ENCODE measurements around the gene PPM1A. TPM values are rescaled to one million over a fixed set of nuclear protein-coding genes. Genes with fewer than 3 reads are reported as not detected.
A peak's percentile ranks its signal among the peaks of the same experiment; 100 is the strongest.

PPM1A gene
- total RNA-seq, 1 experiment from 2014 or later: 41.7 TPM

DNA sequence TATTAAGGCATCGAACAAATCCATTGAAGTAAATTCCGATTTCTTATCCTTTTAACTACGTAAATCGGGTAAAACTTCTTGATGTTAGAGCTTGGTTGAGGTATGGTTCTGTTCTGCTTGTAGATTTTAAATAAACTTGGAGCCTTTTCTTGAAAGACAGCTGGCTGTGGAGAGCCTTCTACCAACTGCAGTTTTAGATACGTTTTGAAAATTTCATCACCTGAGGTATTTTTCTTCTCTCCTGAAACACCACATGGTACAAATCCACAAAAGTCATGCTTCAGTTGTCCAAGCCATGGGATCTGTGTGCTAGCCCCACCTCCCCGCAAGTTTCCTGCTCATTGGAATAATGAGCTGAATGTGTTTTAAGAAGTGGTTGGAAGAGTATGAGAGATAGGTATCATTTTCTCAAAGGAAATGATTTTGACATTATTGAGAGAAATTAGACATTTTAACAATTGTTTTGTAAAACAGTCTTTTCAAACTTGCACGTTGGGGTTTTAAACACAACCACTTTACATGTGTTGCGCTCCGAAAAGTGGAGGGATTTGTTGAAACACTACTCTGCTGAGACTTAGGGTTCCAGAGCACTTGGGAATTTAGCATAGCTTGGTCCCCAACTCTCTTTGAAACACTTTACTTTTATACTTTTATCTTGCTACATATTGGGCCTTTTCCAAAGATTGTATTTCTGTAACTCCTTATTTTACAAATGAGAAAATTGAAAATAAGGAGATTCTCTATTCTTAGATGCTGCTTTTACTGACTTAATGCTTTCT is 1.4 kb downstream of the PPM1A start:
- no peak overlapping the region for H2AFZ ChIP-seq (ENCODE audit: low read length)
- H4K20me1 ChIP-seq (ENCODE audit: control insufficient read depth, insufficient read depth, insufficient read length): no peaks in the 10 kb centered on the region
- peak overlapping the region; percentile 84 for H3K4me2 ChIP-seq (ENCODE audit: insufficient read depth, insufficient read length, low read length)
- H3K23ac ChIP-seq (ENCODE audit: insufficient read length, low read depth, low read length): no peak overlapping the region
- no peak overlapping the region for H3T11ph ChIP-seq (ENCODE audit: low read length)
- no peak overlapping the region for H4K5ac ChIP-seq (ENCODE audit: insufficient read length, low read depth, low read length)
- no peak overlapping the region for H3K56ac ChIP-seq (ENCODE audit: insufficient read length, low read depth, low read length)
- H3K4ac ChIP-seq (ENCODE audit: low read depth, low read length): no peak overlapping the region
- Mint-ChIP-seq H3K27me3 (ENCODE audit: low read depth) (no peaks in the 10 kb centered on the region), H3K4me1 (peaks cover 60 to 64% of the 10 kb centered on the region in 2 experiments), H3K27ac (peak overlapping the region; percentile 62 to 96 (median 94); a peak in 6 of 7 replicates), H3K4me3 (peak overlapping the region; percentile 84 to 90), H3K9me3 (peaks cover 1 to 3% of the 10 kb centered on the region in 2 experiments; a peak in 3 of 5 replicates), H3K36me3 (ENCODE audit: insufficient read depth in 1 of 3, low read depth in 3 of 3) (peaks cover 0 to 2% (median 0%) of the 10 kb centered on the region in 3 experiments; a peak in 3 of 7 replicates)
- H2BK5ac ChIP-seq (ENCODE audit: insufficient read length, low read length): no peak overlapping the region
- H2AK5ac ChIP-seq (ENCODE audit: insufficient read length, low read length): no peak overlapping the region
- H2BK120ac ChIP-seq (ENCODE audit: low read depth, low read length, poor library complexity, severe bottlenecking): no peak overlapping the region
- no peak for DNase-seq
- H3K18ac ChIP-seq (ENCODE audit: insufficient read length, low read depth, low read length): no peak overlapping the region
- no peak overlapping the region for H4K8ac ChIP-seq (replicated peaks; ENCODE audit: insufficient read length, low read depth, low read length)
- no peak overlapping the region for H3K14ac ChIP-seq (ENCODE audit: insufficient read depth, low read length)
- H3K4me1 ChIP-seq (ENCODE audit: insufficient read depth, low read length): peaks cover 5% of the 10 kb centered on the region
- no peaks in the 10 kb centered on the region for H3K79me1 ChIP-seq (ENCODE audit: insufficient read depth, low read depth, low read length, poor library complexity, severe bottlenecking)
- H3K9me3 ChIP-seq (ENCODE audit: control insufficient read depth, low read depth, low read length): no peaks in the 10 kb centered on the region
- H2BK15ac ChIP-seq (ENCODE audit: low read depth, low read length): no peak overlapping the region
- TF ChIP-seq, protein P1, sequence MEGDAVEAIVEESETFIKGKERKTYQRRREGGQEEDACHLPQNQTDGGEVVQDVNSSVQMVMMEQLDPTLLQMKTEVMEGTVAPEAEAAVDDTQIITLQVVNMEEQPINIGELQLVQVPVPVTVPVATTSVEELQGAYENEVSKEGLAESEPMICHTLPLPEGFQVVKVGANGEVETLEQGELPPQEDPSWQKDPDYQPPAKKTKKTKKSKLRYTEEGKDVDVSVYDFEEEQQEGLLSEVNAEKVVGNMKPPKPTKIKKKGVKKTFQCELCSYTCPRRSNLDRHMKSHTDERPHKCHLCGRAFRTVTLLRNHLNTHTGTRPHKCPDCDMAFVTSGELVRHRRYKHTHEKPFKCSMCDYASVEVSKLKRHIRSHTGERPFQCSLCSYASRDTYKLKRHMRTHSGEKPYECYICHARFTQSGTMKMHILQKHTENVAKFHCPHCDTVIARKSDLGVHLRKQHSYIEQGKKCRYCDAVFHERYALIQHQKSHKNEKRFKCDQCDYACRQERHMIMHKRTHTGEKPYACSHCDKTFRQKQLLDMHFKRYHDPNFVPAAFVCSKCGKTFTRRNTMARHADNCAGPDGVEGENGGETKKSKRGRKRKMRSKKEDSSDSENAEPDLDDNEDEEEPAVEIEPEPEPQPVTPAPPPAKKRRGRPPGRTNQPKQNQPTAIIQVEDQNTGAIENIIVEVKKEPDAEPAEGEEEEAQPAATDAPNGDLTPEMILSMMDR (conservative IDR thresholded peaks at IDR 0.05): no peak
- H3K9ac ChIP-seq (ENCODE audit: extremely low read depth, insufficient read length, low read length): peak overlapping the region; percentile 51
- no CpG with 5 or more reads among the region's 9 CpGs for WGBS (ENCODE audit: extremely low coverage, insufficient read length, low lambda C conversion rate)
- peaks cover 12% of the 10 kb centered on the region for H3K23me2 ChIP-seq (ENCODE audit: insufficient read length, low read depth, low read length, poor library complexity, severe bottlenecking)
- no peak overlapping the region for H2BK12ac ChIP-seq (ENCODE audit: insufficient read length, low read depth, low read length)
- peaks cover 30% of the 10 kb centered on the region; the same call in 1 of the 2 replicates for H3K79me2 ChIP-seq (ENCODE audit: insufficient read depth, low read length)
- no peaks in the 10 kb centered on the region for H3K27me3 ChIP-seq (ENCODE audit: insufficient read depth, low read length)
- peak overlapping the region; percentile 43 for H3K27ac ChIP-seq (ENCODE audit: insufficient read length, low read depth, low read length)
- H2BK20ac ChIP-seq (ENCODE audit: low read depth, low read length, poor library complexity, severe bottlenecking): no peak overlapping the region
- H4K91ac ChIP-seq (ENCODE audit: insufficient read length, low read depth, low read length): no peak overlapping the region

Measured in H9 (cell line).